GM19043 (cell line): ENCODE data around the gene HBG1.
"Not testable (repeated sequence)": the region's sequence is repeated elsewhere in the genome, so short reads cannot be mapped to it uniquely, and the experiment has no call there.

ENCODE experiments used
- ATAC-seq: cut with Tn5 transposase; IDR thresholded peaks from one replicate; pipeline ENCODE4 v1.9.1; 2021; ENCODE audit warnings: low read depth; ENCODE audit not compliant: unreplicated experiment

HBG1 gene

DNA sequence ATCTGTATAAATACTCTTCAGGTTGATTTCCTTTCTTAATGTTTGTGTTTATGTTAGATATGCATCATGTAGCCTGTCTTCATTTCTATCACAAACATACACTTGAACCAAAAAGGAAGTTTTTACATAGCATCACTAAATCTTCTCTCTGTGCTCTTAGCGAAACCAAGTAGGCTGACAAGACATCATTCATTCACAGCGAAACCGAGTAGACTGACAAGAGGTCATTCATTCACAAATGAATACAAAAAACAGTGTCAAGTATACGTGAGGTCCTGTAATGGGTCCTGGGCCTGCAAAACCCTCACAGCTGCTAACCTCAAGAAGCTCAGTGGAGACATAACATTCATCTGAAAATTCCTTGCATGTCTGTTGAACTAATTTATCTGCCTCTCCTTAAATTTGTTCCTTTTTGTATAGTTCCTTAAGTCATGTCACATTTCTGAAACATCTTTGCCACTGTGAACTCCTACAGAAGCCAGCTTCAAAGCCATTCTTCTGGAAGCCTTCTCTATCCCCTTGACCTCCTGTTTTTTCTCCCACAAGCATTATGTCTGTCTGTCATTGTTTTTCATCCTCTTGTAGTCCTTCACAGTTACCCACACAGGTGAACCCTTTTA lies 29.9 kb upstream of the HBG1 start:
- no peak for ATAC-seq

DNA sequence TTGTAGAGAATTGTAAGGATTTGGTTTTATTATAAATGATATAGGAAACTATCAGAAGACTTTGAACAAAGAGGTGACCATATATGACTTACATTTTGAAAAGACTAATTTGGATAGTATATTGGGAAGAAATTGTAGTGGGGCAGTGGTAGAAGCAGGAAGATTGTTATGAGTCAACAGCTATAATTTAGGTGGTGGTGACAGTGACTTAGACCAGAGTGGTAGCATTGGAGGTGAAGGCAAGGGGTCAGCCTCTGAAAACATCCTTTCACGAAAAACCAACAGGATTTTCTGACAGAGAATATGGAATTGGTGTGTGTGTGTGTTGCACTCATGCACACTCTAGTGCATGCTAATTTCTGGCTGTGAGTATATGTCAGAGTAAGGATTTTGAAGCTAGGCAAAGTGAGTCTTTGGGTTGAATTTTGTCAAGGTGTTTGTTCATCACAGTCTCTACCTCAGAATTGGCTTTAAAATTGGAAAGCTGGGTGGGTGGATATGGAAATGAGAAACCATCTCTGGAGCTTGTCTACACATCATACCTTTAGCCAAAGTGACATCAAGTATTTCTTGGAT lies 28.2 kb upstream of the HBG1 start:
- peak; percentile 46 for ATAC-seq

DNA sequence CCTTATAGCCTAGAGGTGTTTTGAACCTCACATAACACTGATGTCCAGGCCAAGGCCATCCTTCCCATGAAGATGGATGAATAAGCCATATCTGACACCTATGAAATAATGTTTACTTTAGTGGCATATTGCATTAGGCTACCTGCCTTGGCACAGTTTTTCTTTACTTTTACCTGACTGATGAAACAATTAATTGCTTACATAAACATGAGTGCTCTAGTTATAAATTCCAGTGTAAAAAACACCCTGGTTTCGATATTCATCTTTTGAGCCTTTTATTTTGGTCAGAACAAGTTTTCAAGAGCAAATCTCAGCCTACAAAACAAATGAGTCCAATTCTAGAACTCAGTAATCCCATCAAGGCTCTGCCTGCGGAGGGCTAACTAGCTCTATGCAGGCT lies 27.0 kb upstream of the HBG1 start:
- ATAC-seq: no peak

DNA sequence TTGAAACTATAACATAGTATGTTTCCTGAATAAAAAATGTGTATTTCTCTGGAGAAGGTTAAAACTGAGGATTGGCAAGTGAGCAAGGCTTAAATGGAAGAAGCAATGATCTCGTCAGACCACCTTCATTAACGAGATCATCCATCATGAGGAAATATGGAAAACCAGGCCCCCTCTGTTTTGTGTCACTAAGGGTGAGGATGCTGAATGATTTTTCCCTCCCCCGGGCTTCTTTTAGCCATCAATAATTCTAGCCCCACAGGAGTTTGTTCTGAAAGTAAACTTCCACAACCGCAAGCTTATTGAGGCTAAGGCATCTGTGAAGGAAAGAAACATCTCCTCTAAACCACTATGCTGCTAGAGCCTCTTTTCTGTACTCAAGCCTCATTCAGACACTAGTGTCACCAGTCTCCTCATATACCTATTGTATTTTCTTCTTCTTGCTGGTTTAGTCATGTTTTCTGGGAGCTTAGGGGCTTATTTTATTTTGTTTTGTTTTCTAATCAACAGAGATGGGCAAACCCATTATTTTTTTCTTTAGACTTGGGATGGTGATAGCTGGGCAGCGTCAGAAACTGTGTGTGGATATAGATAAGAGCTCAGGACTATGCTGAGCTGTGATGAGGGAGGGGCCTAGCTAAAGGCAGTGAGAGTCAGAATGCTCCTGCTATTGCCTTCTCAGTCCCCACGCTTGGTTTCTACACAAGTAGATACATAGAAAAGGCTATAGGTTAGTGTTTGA lies 25.9 kb upstream of the HBG1 start:
- no peak for ATAC-seq

DNA sequence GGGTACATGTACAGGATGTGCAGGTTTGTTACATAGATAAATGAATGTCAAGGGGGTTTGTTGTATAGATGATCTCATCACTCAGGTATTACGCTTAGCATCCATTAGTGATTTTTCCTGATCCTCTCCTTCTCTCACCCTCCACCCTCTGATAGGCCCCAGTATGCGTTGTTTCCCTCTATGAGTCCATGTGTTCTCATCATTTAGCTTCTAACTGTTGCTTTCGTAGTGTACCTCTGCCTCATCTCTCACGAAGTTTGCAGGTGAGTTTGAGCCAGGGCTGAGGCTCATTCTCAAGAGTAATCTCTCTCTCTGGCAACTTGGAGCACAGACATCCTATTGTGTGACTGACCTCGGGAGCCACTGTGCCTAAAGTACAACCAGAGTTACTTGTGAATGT lies 24.7 kb upstream of the HBG1 start:
- ATAC-seq: no peak

DNA sequence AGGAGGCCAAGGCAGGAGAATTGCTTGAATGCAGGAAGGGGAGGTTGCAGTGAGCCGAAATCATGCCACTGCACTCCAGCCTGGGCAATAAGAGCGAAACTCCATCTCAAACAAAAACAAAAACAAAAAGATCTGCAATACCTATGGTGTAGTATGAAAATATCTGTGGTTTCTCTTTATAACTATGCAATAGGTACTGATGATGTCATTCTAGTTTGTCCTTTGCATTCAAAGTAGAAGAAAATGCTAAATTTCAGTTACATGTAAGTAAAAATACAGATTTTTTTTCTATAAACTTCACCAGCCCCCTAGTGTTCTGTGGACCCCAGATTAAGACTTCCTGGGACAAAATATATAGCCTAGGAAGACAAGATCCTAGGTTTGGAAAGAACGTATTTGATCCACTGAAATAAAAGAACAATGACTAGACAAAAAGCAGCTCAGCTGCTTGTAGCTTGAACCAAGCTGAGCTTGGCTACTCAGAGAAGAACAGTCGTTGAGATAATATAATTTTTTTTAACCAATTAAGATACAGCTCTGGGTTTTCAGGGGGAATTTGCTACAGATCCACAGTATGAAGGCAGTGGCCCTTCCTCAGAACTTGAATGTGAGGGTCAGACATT lies 22.8 kb upstream of the HBG1 start:
- ATAC-seq: no peak

DNA sequence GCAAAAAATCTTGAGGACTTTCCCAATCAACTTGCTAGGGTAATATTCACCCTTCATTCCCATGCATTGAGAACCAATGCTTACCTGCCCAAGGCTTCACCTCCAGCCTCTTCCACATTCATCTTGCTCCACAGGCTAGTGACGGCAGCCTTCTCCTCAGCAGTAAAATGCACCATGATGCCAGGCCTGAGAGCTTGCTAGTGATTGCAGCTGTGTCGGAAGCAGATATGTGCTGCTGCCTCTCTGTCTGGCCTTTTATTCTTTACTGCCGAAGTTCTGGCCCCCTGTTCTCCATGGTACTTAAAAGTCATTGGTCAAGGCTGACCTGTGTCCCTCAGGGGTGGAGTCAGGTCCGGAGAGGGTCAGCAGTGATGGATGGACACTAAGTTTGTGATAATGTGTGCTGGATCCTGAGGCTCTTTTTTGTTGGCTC lies 20.1 kb upstream of the HBG1 start, which contains the start of gene HBE1:
Gene HBE1 (minus strand): TSS at position 231 of the 433 bp plus-strand sequence. CDS start 55 bp downstream, at position 176.
- no peak for ATAC-seq

DNA sequence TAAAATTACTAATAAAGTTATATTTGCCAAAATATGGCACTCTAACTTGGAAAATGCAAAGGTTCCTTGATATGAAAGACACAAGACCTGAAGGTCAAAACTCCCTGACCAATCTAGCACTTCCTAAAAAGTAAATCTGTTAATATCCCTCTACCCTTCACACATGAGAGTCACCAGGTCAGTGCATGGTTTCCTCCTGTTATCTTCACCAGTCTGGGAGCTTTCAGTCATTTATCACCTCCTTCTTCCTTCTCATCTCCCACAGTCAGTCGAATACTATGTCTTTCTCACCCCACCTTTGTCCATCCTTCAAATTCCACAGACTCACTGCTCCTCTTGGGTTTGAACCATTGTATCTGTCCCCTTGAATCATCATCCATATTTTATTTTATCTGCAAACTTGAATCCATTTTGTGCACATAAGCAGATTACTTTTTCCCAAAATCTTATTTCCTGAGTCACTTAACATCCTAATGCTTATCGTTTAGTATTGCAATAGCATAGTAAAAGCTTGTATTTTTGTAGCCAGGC lies 17.4 kb upstream of the HBG1 start:
- ATAC-seq: no peak

DNA sequence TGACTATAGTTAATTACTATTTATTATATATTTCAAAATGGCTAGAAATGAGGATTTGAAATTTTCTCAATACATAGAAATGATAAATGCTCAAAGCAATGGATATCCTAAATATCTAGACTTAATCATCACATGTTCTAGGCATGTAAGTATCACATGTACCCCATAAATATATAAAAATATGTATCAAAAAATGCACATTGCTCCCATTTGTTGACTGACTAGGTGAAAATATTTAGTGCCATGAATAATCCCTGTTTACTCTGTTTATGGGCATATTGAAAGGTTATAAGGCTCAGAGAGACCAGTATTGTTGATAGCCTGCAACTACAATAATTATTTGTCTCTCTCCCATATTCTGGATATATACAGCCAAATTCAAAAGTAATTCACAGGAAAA lies 17.0 kb upstream of the HBG1 start:
- no peak for ATAC-seq

DNA sequence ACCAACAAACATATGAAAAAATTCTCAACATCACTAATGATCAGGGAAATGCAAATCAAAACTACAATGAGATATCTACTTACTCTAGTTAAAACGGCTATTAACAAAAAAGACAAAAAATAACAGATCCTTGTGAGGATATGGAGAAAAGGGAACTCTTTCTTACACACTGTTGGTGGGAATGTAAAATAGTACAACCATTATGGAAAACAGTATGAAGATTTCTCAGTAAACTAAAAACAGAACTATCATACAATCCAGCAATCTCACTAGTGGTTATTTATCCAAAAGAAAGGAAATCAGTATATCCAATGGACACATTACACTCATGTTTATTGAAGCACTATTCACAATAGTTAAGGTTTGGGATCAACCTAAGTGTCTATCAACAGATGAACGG lies 16.2 kb upstream of the HBG1 start:
- no peak for ATAC-seq

DNA sequence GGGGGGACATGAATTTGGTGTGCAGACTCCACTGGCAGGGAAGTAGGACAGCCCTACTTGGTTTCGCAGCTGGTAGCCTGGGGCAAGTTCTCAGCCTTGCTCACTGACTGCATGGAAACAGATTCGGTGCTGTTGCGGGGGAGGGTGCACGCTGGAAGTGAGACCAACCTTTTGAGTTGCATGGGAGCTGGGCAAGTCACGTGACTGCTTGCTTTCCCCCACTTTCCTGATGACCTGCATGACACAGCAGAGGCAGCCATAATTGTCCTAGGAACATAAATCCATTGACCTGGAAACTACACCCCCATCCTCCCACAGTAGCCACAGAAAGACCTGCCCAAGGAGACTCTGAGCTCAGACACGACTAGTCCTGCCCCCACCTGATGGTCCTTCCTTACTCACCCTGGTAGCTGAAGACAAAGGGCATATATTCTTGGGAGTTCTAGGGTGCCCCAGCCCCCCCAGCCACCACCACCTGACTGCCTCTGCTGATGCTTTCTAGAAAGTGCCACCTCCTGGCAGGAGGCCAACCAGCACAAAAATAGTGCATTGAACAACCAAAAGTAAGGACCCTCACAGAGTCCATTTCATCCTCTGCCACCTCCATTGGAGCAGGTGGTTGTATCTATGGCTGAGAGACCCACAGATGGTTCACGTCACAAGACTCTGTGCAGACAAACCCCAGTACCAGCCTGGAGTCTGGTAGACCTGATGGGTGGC lies 9.0 kb upstream of the HBG1 start:
- ATAC-seq: no peak

DNA sequence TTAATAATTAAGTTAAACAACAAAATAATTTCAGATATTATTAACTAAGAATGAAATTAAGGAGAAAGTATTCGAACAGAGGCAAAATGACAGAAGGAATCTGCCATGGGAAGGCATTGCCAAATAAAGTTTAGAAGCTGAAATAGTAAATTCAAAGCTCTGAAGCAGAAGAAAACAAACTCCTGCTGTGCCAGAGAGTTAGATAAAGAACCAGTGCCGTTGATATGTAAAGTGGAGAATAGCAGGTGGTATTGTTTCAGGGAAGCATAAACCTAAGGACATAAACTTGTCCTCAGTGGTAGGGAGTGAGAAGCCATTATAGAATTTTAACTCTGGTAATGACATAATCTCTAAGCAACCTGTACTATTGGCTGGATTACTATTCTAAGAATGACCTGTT lies 7.6 kb upstream of the HBG1 start:
- ATAC-seq: no peak

DNA sequence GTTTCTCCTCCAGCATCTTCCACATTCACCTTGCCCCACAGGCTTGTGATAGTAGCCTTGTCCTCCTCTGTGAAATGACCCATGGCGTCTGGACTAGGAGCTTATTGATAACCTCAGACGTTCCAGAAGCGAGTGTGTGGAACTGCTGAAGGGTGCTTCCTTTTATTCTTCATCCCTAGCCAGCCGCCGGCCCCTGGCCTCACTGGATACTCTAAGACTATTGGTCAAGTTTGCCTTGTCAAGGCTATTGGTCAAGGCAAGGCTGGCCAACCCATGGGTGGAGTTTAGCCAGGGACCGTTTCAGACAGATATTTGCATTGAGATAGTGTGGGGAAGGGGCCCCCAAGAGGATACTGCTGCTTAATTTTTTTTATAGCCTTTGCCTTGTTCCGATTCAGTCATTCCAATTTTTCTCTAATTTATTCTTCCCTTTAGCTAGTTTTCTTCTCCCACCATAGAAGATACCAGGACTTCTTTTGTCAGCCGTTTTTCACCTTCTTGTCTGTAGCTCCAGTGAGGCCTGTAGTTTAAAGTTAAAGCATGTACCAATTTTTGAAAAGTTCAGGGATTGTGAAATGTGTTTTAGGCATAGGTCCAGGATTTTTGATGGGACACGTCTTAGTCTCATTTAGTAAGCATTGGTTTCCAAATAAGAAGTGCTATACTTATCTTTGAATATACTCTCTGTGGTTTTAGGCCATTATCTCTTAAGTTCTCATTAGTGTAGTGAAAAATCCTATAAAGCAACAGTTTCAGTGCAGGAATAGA lies 5.2 kb upstream of the HBG1 start, which contains the start of gene HBG2:
Gene HBG2 (minus strand): TSS at position 136 of the 768 bp plus-strand sequence. CDS start 53 bp downstream, at position 83.
- not testable (repeated sequence) for ATAC-seq

DNA sequence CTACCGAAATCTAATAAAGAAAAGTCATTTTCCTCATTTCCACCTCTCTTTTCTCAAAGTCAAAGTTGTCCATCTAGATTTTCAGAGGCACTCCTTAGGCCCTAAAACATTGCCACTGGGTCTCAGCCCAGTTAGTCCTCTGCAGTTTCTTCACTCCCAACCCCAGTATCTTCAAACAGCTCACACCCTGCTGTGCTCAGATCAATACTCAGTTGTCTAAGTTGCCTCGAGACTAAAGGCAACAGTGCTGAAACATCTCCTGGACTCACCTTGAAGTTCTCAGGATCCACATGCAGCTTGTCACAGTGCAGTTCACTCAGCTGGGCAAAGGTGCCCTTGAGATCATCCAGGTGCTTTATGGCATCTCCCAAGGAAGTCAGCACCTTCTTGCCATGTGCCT lies 4.4 kb upstream of the HBG1 start:
- not testable (repeated sequence) for ATAC-seq

DNA sequence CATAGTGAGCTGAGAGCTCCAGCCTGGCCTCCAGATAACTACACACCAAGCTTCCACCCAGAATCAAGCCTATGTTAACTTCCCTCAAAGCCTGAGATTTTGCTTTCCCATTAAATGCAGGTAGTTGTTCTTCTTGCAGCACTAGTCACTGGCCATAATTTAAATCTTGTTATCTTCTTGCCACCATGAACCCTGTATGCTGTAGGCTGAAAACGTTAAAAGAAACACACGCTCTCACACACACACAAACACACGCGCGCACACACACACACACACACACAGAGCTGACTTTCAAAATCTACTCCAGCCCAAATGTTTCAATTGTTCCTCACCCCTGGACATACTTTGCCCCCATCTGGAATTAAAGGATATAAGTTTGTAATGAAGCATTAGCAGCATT lies 3.8 kb upstream of the HBG1 start:
- ATAC-seq: not testable (repeated sequence)

DNA sequence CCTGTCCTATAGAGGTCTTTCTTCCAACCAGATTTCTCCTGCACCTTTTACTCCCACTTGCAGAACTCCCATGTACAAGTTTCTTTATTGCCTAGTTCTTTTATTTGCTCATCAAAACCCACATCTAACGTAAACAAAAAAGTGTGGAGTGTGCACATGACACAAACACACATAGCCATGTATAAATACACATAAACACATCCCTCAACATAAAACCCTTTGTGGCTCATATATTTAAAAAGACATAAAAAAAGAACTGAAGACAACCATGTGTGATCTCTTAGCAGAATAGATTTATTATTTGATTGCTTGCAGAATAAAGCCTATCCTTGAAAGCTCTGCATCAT lies 3.2 kb upstream of the HBG1 start:
- ATAC-seq: no peak

DNA sequence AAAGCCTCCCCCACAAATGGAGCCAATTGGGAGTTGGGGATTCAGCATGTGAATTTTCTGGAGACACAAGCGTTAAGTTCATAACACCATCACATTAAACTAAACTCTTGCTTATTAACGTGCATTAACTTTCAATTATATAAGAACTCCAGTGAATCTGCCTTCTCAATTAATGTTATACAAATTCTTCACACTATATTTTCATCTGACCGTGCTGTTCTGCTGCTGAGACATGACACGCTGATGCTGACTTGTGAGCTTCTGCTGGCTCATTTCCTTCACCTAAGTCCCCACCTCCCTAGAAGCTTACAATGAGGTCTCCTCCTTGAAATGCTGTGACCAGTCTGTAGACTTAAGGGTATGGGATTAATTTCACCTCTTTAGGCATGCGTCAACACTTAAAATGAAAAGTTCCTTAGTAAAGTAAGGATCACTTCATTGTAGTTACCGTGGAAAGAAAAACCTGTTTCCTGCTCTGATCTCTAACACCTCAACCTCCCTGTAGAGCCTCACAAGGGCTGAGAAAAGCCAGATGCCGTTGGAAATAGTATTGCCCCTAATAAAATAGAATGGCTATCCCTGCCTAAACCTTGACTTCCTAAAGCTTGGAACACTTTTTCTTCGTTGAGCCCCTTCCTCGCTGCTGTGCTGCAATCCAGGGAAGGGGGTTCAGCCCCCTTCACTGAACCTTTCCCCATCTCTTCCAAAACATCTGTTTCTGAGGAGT lies 2.7 kb upstream of the HBG1 start:
- no peak for ATAC-seq

DNA sequence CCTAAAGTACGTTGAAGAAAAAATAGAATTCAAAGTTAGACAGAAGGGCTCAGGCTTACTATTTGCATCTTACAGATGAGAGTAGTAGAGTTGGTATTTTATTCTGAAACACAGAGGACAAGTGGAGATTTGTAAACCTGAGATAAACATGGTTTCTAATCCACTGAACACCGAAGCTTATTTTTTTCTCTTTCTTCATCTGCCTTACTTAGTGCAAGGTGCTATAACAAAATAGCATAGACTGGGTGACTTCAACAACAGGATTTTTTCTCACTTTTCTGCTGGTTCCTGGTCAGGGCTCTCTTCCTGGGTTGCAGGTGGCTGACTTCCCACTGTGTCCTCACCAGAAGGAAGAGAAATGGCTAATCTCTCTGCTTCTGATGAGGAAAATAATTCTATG lies 2.1 kb upstream of the HBG1 start:
- no peak for ATAC-seq

DNA sequence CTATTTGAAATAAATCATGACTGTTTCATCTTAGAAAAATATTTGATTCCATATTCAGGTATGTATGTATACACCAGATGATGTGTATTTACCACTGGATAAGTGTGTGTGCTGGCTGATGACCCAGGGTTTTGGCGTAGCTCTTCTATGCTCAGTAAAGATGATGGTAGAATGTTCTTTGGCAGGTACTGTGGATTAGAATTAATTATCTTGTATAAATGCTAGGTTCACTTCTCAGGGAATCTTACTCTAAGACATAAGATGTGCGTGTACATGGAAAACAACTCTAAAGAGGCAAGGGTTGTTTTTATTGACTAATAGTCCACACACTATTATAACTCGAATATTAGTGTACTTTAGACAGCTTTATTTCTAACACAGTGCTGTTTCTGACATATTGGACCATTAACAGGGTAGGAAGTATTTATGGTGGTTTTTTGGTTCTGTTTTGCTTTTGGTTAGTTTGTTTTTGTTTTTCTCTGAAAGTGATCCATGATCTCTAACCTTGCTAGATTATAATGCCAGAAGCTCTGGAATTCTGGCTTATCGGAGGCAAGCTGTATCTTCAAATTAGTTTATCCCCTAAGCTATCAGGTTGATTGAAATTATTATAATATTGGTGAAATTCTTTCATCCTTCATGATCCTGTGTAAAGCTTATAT lies 1.0 kb upstream of the HBG1 start:
- ATAC-seq: no peak
